Measurements from ENCODE around the gene DLST. TPM values are rescaled to one million over a fixed set of nuclear protein-coding genes. Genes with fewer than 3 reads are reported as not detected.

DLST gene
- total and polyA plus RNA-seq, 2 of the 4 experiments (the other 2 are of a cell fraction), result 58.6 to 119 TPM

DNA sequence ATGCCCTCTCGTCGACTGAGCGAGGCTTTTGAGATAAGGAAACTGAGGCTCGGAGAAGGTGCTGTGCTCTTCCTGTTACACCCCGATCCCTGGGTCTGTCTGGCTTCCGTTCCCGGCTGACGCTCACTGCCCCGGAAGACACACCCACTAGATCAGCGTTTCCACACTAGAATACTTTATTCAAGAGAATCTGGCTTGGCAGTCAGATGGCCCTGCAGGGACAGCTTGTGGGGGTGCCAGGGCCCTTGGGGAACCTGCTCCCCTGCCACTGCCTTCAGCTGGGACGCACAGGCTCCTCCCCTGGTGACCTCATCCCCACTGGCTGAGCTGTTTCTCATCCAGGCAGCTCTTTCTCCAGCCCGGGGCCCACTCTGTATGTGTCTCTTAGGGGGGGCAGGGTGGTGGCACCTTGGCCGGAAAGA, 60.0 kb downstream of the DLST start:
- Histone ChIP-seq H2AK5ac (ENCODE audit: low read depth, low read length) (peak overlapping the region; percentile 95), H3K14ac (replicated peaks; ENCODE audit: low read depth, low read length) (peak overlapping the region; percentile 68; the same call in 1 of the 2 replicates), H3K4ac (ENCODE audit: low read depth, low read length) (peak overlapping the region; percentile 90), H4K5ac (ENCODE audit: low read depth, low read length) (peak overlapping the region; percentile 86), H3K27me3 (ENCODE audit: control insufficient read depth, insufficient read depth, low read length) (no peaks in the 10 kb centered on the region), H3K56ac (ENCODE audit: extremely low read depth, insufficient read depth, low read length) (no peak overlapping the region; the same call in 1 of the 2 replicates), H4K8ac (ENCODE audit: low read depth in 2 of 2, low read length in 2 of 2) (peak overlapping the region; percentile 59 to 85), H4K20me1 (ENCODE audit: insufficient read depth, low read length) (no peaks in the 10 kb centered on the region), H2BK5ac (ENCODE audit: low read depth, low read length, poor library complexity, severe bottlenecking) (peak overlapping the region; percentile 32), H2AK9ac (replicated peaks; ENCODE audit: low read depth, low read length, poor library complexity) (peak overlapping the region; percentile 17), H3K9me3 (ENCODE audit: control insufficient read depth, insufficient read depth, low read length) (no peaks in the 10 kb centered on the region), H3K4me2 (ENCODE audit: low read depth, low read length) (no peak overlapping the region), H2AFZ (replicated peaks; ENCODE audit: low read length, poor library complexity) (peak overlapping the region; percentile 92), H4K91ac (ENCODE audit: insufficient read depth, low read depth, low read length) (peak overlapping the region; percentile 57), H3K27ac (ENCODE audit: insufficient read depth, low read length) (no peak overlapping the region; the same call in 1 of the 2 replicates), H2BK120ac (ENCODE audit: low read depth, low read length) (peak overlapping the region; percentile 87), H2BK15ac (ENCODE audit: low read depth, low read length) (peak overlapping the region; percentile 91; the same call in 2 of the 3 replicates), H3K9me1 (ENCODE audit: insufficient read depth, low read length) (peaks cover 18% of the 10 kb centered on the region), H3K4me3 (ENCODE audit: insufficient read depth, low read depth, low read length) (no peak overlapping the region), H3K18ac (ENCODE audit: low read depth, low read length) (peak overlapping the region; percentile 68; the same call in 1 of the 2 replicates), H3K9ac (ENCODE audit: low read depth, low read length) (no peak overlapping the region; the same call in 1 of the 2 replicates), H3K79me1 (ENCODE audit: low read depth in 1 of 2, low read length in 2 of 2) (no peaks in the 10 kb centered on the region), H3K23ac (ENCODE audit: low read depth, low read length) (peak overlapping the region; percentile 82; the same call in 1 of the 2 replicates), H2BK20ac (ENCODE audit: low read depth, low read length) (peak overlapping the region; percentile 92), H3K4me1 (ENCODE audit: control insufficient read depth, insufficient read depth, low read length) (peaks cover 21% of the 10 kb centered on the region), H3K36me3 (ENCODE audit: control insufficient read depth, insufficient read depth, low read length) (no peaks in the 10 kb centered on the region)
- ATAC-seq (ENCODE audit: low read depth) (peak; percentile 65), DNase-seq (peak; percentile 57)
- no peak for TF ChIP-seq ELK1 (IDR thresholded peaks at IDR 0.05; ENCODE audit: borderline replicate concordance, low read depth, low read length)
- peak; percentile 11; the same call in 1 of the 2 replicates for TF ChIP-seq MAZ (IDR thresholded peaks at IDR 0.05; ENCODE audit: borderline replicate concordance, low read depth, low read length)
- dilution Hi-C loops (cut with HindIII; ENCODE audit: low sequenced_read_pairs, unreplicated experiment), result no loop called here
- no TSS peak for BruUV-seq (replicated peaks)
- intact Hi-C loops (cut with micrococcal nuclease), result loop anchor here (5.0 to 10.0 kb wide), 2 partner anchors 126 to 353 kb away; partner anchors contain the start of gene ZC2HC1C
- in situ Hi-C loops (cut with MboI; ENCODE audit: low sequenced_read_pairs), result no loop called here
- ChIA-PET POLR2A (ENCODE audit: unreplicated experiment) (interaction anchor here (0.6 to 1.0 kb wide), 2 partner anchors 12 to 128 kb away, joined by 3 read pairs; partner anchors contain the start of gene ZC2HC1C), CTCF (interaction anchor here (1.5 kb wide), 1 partner anchor 147 kb away, joined by 7 read pairs; no protein-coding TSS in a partner anchor)
- WGBS, 2 experiments (ENCODE audit: extremely low coverage in 2 of 2, insufficient read length in 1 of 2), result 60% methylated on average over 1 of the region's 13 CpGs; no CpG with 5 or more reads in 1 of the 2 experiments

Data from IMR-90 (cell line).